Adrenal gland (tissue), 12 donors: Measurements from ENCODE around the gene PTPRD. TPM values are rescaled to one million over a fixed set of nuclear protein-coding genes. Genes with fewer than 3 reads are reported as not detected.

ENCODE experiments used
- DNase-seq, 7 donors: peaks; one replicate each; pipeline ENCODE4 v3.0.0-alpha.2; 2019 to 2020
- H3K27ac ChIP-seq, 5 donors: fragments of 200-600 bp; sonication (generic) in 4 of 5; 1 replicate in 3 of 5; 2 replicates in 2 of 5; pipeline versions ENCODE4 v1.5.1 to v1.8.0; 2016 to 2020; ENCODE audit warnings: mild to moderate bottlenecking in 1 of 5
- H3K27me3 ChIP-seq: fragments of 200-600 bp; 2 replicates; pipeline ENCODE4 v1.8.0; 2021
- H3K36me3 ChIP-seq, 2 donors: fragments of 200-600 bp; replicated peaks in 1 of 2; 1 replicate in 1 of 2; 2 replicates in 1 of 2; pipeline versions ENCODE4 v1.5.1 to v1.8.0; 2018 to 2022
- H3K4me1 ChIP-seq, 2 donors: fragments of 200-600 bp; replicated peaks in 1 of 2; 1 replicate in 1 of 2; 2 replicates in 1 of 2; pipeline versions ENCODE4 v1.5.1 to v1.8.0; 2018 to 2021
- H3K4me3 ChIP-seq, 4 donors: fragments of 200-600 bp; sonication (generic) in 3 of 4; one replicate each; pipeline ENCODE4 v1.5.1; 2016 to 2018
- H3K9me3 ChIP-seq, 3 donors: fragments of 200-600 bp; sonication (generic) in 1 of 3; replicated peaks in 1 of 3; 1 replicate in 2 of 3; 2 replicates in 1 of 3; pipeline versions ENCODE4 v1.5.1 to v1.8.0; 2016 to 2021
- POLR2A ChIP-seq, 2 donors: fragments of 450-650 bp; IDR thresholded peaks; one replicate each; pipeline ENCODE4 v1.6.1; 2017; ENCODE audit warnings: antibody characterized with exemption in 2 of 2, mild to moderate bottlenecking in 2 of 2, moderate library complexity in 1 of 2
- WGBS, 4 donors: extraction: QIAGEN DNeasy Blood & Tissue Kit in 2 of 4; methylation state at CpG; one replicate each; pipeline versions ENCODE4 v1.1.5 to v1.1.7; 2013 to 2017; 5-methylcytosine and 5-hydroxymethylcytosine counted together
- intact Hi-C, 2 donors: fragments of 100-400 bp; cut with DNase I; formaldehyde crosslinking; loops; one replicate each; pipeline versions ENCODE4 v1.14.1 to v1.15.0; 2022 to 2023
- polyA plus RNA-seq, 3 donors: library from polyadenylated mRNA; stranded (reverse); fragments of 200-250 nt in 2 of 3; fragments of 350-450 nt in 1 of 3; fragmentation: Illumina TruSeq in 1 of 3; extraction: RNeasy Lipid Tissue Mini Kit (QIAGEN cat#74804) in 1 of 3; gene quantifications; one replicate each; pipeline ENCODE4 v1.2.3, GENCODE V29; 2013 to 2014
- total RNA-seq, 9 donors: library from RNA; depleted of rRNA in 4 of 9; stranded (reverse); fragments of >200 nt in 4 of 9; fragments of 120-200 nt in 1 of 9; fragmentation: NEBNext Ultra II Directional in 1 of 9; extraction: Animal tissue kit (Norgen Biotek cat#: 25700) in 1 of 9; gene quantifications; one replicate each; pipeline versions ENCODE4 v1.1.0 to v1.2.4, GENCODE V29; 2013 to 2023
- TF ChIP-seq, protein P1 (sequence below), 6 experiments: fragments of 450-650 bp in 4 of 6; fragments of 200-600 bp in 2 of 6; sonication (generic) in 1 of 6; IDR thresholded peaks; 1 replicate in 5 of 6; 2 replicates in 1 of 6; pipeline versions ENCODE4 v1.5.1 to v1.8.0; 2016 to 2021; ENCODE audit warnings: antibody characterized with exemption in 6 of 6, mild to moderate bottlenecking in 2 of 6, moderate library complexity in 1 of 6
- donor health status: healthy with polysubstance abuse.
- donor health status: Bipolar disorder and iron deficiency.
- donor health status: DM: yes; HTN: yes; CAD: no.
- donor health status: DM: no; HTN: no; CAD: no.
- donor health status: DM: no; HTN: no; CAD: no.
- donor health status: DM: yes; HTN: yes; CAD: no.

The PTPRD gene
- total and polyA plus RNA-seq, 12 donors: 0.61 to 71.2 (median 4.5) TPM

DNA sequence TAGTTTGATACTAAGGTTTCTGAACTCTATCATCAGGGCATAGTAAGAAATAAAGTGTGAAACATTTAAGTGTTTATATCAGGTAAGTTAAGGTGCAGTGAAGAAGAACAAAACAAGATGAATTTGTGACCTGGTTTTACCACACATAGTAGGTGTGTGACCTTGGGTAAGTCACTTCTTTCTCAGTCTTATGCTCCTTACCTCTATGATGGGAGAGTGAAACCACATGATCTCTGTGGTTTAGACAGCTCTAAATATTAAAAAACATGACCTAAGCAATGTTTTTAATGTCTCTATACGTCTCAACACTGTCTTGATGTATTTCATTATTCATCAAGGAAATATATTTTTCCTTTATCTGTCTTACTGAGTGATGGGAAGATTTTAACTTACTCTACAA is 2183.6 kb downstream of the PTPRD start:
- H3K4me3 ChIP-seq: no peak overlapping the region
- no peaks in the 10 kb centered on the region for H3K9me3 ChIP-seq
- intact Hi-C loops: no loop called here
- H3K27ac ChIP-seq: no peak overlapping the region
- no peaks in the 10 kb centered on the region for H3K4me1 ChIP-seq
- TF ChIP-seq, protein P1, sequence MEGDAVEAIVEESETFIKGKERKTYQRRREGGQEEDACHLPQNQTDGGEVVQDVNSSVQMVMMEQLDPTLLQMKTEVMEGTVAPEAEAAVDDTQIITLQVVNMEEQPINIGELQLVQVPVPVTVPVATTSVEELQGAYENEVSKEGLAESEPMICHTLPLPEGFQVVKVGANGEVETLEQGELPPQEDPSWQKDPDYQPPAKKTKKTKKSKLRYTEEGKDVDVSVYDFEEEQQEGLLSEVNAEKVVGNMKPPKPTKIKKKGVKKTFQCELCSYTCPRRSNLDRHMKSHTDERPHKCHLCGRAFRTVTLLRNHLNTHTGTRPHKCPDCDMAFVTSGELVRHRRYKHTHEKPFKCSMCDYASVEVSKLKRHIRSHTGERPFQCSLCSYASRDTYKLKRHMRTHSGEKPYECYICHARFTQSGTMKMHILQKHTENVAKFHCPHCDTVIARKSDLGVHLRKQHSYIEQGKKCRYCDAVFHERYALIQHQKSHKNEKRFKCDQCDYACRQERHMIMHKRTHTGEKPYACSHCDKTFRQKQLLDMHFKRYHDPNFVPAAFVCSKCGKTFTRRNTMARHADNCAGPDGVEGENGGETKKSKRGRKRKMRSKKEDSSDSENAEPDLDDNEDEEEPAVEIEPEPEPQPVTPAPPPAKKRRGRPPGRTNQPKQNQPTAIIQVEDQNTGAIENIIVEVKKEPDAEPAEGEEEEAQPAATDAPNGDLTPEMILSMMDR (IDR thresholded peaks at IDR 0.05): no peak
- TF ChIP-seq POLR2A (IDR thresholded peaks at IDR 0.05): no peak
- no peaks in the 10 kb centered on the region for H3K36me3 ChIP-seq
- no peak for DNase-seq
- WGBS, 4 donors: 63 to 82% (median 73%) methylated on average over 1 of the region's 1 CpG
- H3K27me3 ChIP-seq: no peaks in the 10 kb centered on the region

DNA sequence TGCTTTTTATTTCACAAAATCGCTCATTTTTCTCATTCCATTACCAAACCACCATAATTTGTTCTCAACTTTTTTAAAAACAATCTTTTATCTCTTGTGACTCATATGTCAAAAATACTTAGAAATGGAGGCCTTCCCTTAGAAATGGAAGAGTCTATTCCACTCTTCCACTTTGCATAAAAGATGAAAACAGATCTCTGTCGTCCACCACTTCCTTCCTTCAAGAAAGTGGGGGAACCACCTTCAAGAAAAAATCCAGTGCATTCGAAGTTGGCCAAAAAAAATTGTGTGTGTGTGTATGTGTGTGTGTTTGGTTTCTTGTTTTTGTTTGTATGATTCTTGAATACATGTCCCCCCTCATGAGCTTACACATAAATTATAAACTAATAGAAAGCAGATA is 2184.4 kb downstream of the PTPRD start:
- H3K27me3 ChIP-seq: no peaks in the 10 kb centered on the region
- 36 to 73% (median 61%) methylated on average over 3 of the region's 3 CpGs for WGBS, 4 donors
- H3K4me3 ChIP-seq: no peak overlapping the region
- TF ChIP-seq, protein P1 (IDR thresholded peaks at IDR 0.05): no peak
- no peak for TF ChIP-seq POLR2A (IDR thresholded peaks at IDR 0.05)
- no peaks in the 10 kb centered on the region for H3K36me3 ChIP-seq
- intact Hi-C loops: no loop called here
- no peak overlapping the region for H3K27ac ChIP-seq
- no peaks in the 10 kb centered on the region for H3K9me3 ChIP-seq
- no peak for DNase-seq
- H3K4me1 ChIP-seq: no peaks in the 10 kb centered on the region

GRCh38 chr9:8424786-8425410 is 2187.9 kb downstream of the PTPRD start:
- H3K27me3 ChIP-seq: no peaks in the 10 kb centered on the region
- intact Hi-C loops: no loop called here
- H3K9me3 ChIP-seq: no peaks in the 10 kb centered on the region
- H3K27ac ChIP-seq: no peak overlapping the region
- H3K36me3 ChIP-seq: no peaks in the 10 kb centered on the region
- WGBS, 4 donors: 63 to 88% (median 77%) methylated on average over 3 of the region's 3 CpGs
- H3K4me3 ChIP-seq: no peak overlapping the region
- H3K4me1 ChIP-seq: no peaks in the 10 kb centered on the region
- TF ChIP-seq, protein P1 (IDR thresholded peaks at IDR 0.05): no peak
- TF ChIP-seq POLR2A (IDR thresholded peaks at IDR 0.05): no peak
- DNase-seq: no peak

GRCh38 chr9:8420416-8420815 is 2192.4 kb downstream of the PTPRD start:
- intact Hi-C loops: no loop called here
- Histone ChIP-seq H3K4me3 (no peak overlapping the region), H3K36me3 (no peaks in the 10 kb centered on the region), H3K27ac (no peak overlapping the region), H3K9me3 (no peaks in the 10 kb centered on the region), H3K27me3 (no peaks in the 10 kb centered on the region), H3K4me1 (no peaks in the 10 kb centered on the region)
- no peak for TF ChIP-seq POLR2A (IDR thresholded peaks at IDR 0.05)
- TF ChIP-seq, protein P1 (IDR thresholded peaks at IDR 0.05): no peak
- WGBS, 4 donors: 35 to 52% (median 37%) methylated on average over 2 of the region's 2 CpGs
- DNase-seq: no peak
